Activated T-helper 1 cell treated with Interleukin-2 at 50 U/mL for 16 hours (primary cell): ENCODE measurements around the gene PPP3CA.

ENCODE experiments used
- DNase-seq: peaks from one replicate; pipeline ENCODE4 v3.0.0-alpha.2; 2020; ENCODE audit warnings: low read depth

PPP3CA gene

GRCh38 chr4:101287324-101287723 is 60.0 kb downstream of the PPP3CA start:
- no peak for DNase-seq

- DNase-seq: no peak
Observed at GRCh38 chr4:101286663-101287062, 60.7 kb downstream of the PPP3CA start.

- no peak for DNase-seq
Observed at GRCh38 chr4:101285985-101286384, 61.3 kb downstream of the PPP3CA start.

- no peak for DNase-seq
Observed at GRCh38 chr4:101284546-101284945, 62.8 kb downstream of the PPP3CA start.

GRCh38 chr4:101283434-101283833 is 63.9 kb downstream of the PPP3CA start:
- no peak for DNase-seq

- no peak for DNase-seq
Observed at GRCh38 chr4:101282076-101282844, 65.1 kb downstream of the PPP3CA start.

- DNase-seq: no peak
Observed at GRCh38 chr4:101280866-101281600, 66.3 kb downstream of the PPP3CA start.

GRCh38 chr4:101279377-101279871 is 67.9 kb downstream of the PPP3CA start:
- no peak for DNase-seq

- DNase-seq: no peak
Observed at GRCh38 chr4:101277671-101278070, 69.7 kb downstream of the PPP3CA start.

GRCh38 chr4:101276661-101277060 is 70.7 kb downstream of the PPP3CA start:
- DNase-seq: no peak

GRCh38 chr4:101274888-101275752 is 72.2 kb downstream of the PPP3CA start:
- DNase-seq: no peak

GRCh38 chr4:101271516-101271915 is 75.8 kb downstream of the PPP3CA start:
- DNase-seq: no peak

GRCh38 chr4:101269682-101270081 is 77.6 kb downstream of the PPP3CA start:
- DNase-seq: no peak

- DNase-seq: no peak
Observed at GRCh38 chr4:101265816-101266172, 81.5 kb downstream of the PPP3CA start.

GRCh38 chr4:101264993-101265815 is 82.1 kb downstream of the PPP3CA start:
- DNase-seq: no peak

GRCh38 chr4:101264512-101264911 is 82.8 kb downstream of the PPP3CA start:
- DNase-seq: no peak

- no peak for DNase-seq
Observed at GRCh38 chr4:101262683-101263082, 84.6 kb downstream of the PPP3CA start.

GRCh38 chr4:101259876-101260275 is 87.5 kb downstream of the PPP3CA start:
- no peak for DNase-seq

- DNase-seq: no peak
Observed at GRCh38 chr4:101258883-101259282, 88.4 kb downstream of the PPP3CA start.

GRCh38 chr4:101256222-101256621 is 91.1 kb downstream of the PPP3CA start:
- DNase-seq: no peak

- DNase-seq: no peak
Observed at GRCh38 chr4:101254776-101255175, 92.5 kb downstream of the PPP3CA start.

GRCh38 chr4:101253121-101253520 is 94.2 kb downstream of the PPP3CA start:
- no peak for DNase-seq
